GM18502 (cell line): ENCODE results near the gene PI16.

Experiments
- ATAC-seq: cut with Tn5 transposase; IDR thresholded peaks from one replicate; pipeline ENCODE4 v1.9.1; 2021; ENCODE audit warnings: mild to moderate bottlenecking; ENCODE audit not compliant: unreplicated experiment, poor library complexity

The PI16 gene

GRCh38 chr6:36954262-36954931 is at the start of gene PI16:
TSS of gene PI16 (plus strand) at chr6:36954738. CDS start at chr6:36954761, 23 bp downstream.
- no peak for ATAC-seq

- no peak for ATAC-seq
Observed at GRCh38 chr6:36904851-36905393, 49.6 kb upstream of the PI16 start.

GRCh38 chr6:36906539-36907325 is 47.8 kb upstream of the PI16 start:
- no peak for ATAC-seq

- ATAC-seq: no peak
Observed at GRCh38 chr6:36907781-36908180, 46.8 kb upstream of the PI16 start.

DNA sequence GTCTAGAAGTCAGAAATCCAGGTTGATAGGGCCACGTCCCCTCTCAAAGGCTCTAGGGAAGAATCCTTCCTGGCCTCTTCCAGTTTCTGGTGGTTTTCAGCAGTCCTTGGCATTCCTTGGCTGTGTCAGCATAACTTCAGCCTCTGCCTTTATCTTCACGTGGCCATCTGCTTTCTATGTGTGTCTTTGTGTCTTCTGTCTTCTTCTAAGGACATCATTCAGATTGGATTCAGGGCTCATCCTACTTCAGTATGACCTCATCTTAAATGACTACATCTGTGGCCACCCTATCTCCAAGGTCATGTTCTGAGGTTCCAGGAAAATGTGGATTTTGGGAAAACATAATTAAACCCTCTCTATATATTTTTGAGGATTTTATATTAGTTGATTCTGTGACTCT is 45.8 kb upstream of the PI16 start:
- ATAC-seq: no peak

- peak; percentile 21 for ATAC-seq
Observed at GRCh38 chr6:36912030-36912454, 42.5 kb upstream of the PI16 start.

DNA sequence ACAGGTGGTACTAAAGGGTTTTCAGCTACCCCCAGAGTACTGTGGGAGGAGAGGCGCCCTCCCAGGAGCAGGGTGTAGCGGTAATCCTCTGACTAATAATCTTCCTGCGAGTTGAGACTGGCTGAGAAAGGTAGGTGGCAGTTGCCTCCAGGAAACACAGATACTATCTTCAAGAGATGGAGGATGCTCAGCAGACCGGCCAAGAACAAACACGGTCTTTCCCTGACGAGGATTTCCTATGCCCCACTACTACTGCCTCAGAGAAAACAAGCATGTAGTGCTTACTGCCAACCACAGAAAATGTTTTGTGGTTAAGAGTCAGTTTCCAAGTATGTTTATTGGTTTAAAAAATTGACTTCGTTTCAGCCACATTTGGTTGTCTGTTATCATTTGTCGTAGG is 42.0 kb upstream of the PI16 start:
- peak; percentile 94 for ATAC-seq

GRCh38 chr6:36913082-36913481 is 41.5 kb upstream of the PI16 start:
- no peak for ATAC-seq

DNA sequence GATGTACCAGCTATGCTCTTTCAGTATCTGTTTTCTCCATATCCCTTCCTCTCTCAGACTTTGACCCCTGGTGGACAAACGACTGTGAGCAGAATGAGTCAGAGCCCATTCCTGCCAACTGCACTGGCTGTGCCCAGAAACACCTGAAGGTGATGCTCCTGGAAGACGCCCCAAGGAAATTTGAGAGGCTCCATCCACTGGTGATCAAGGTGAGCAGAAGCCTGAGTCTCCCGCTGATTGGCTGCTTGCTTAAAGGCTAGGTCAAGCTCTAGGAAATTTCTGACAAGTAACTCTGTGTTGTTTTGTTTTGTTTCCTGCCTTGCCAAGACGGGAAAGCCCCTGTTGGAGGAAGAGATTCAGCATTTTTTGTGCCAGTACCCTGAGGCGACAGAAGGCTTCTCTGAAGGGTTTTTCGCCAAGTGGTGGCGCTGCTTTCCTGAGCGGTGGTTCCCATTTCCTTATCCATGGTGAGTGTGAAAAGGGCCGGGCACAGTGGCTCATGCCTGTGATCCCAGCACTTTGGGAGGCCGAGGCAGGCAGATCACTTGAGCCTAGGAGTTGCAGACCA is 40.2 kb upstream of the PI16 start:
- ATAC-seq: no peak

GRCh38 chr6:36915599-36915998 is 38.9 kb upstream of the PI16 start:
- no peak for ATAC-seq

DNA sequence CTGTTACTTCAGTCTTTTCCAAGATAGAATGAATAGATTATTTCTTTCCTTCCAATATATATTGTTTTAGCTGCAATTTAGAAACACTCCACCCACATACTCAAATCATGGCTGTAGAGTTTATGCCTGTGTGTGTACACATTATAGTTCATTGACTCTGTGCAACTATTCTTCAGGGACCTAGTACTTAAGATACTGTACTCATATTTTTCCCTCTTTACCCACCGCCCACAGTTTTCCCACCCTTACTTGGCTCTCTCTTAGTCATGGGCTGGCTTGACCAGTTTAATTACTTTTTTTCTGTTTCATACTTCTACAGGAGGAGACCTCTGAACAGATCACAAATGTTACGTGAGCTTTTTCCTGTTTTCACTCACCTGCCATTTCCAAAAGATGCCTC is 38.4 kb upstream of the PI16 start:
- ATAC-seq: no peak

DNA sequence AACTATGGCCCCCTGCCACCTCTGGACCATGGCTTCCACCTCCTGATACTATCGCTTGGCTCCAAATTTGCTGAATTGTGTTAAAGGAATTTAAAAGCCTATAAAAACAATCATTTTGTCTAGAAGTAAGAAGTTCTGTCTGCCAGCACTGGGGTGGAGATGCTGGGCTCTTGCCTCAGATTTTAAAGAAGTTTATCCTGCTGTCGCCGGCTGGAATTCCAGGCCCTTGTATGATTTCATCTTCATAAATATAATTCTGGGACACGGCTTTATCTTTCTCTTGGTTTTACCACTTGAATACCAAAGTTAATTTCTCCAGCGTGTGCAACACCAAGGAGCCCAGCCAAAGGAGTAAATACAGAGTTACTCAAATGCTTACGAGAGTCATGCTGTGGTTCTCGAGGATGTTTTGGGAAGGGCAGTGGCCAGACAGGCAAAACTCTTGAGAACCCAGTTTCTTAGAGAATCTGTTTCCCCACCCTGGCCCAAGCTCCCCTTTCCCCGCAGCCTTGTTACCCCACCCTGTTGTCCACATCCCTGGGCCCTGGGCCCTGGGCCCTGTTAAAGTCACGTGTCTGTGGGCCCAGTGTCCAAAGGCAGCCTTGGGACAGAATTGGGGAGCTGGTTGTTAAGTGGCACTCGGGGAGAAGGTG is 36.9 kb upstream of the PI16 start:
- ATAC-seq: no peak

- ATAC-seq: no peak
Observed at GRCh38 chr6:36920049-36920448, 34.5 kb upstream of the PI16 start.

DNA sequence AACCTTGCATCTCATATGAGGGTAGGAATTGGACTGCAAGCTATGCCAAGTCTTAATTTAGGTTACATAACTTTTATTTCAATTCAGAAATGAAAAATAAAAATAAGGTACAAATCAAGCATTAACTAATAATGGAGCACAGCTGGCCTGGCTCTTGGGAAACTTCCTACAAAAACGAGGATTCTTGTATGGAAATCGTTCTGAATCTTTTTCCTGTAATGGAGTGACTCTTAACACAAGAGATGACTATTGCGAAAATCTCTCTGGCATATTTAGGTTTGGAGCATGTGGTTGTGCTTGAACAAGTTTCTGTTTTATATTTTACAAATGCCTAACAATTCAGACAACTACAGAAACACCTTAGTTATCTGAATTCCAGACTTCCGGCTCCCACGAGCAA is 34.0 kb upstream of the PI16 start:
- no peak for ATAC-seq

GRCh38 chr6:36924131-36924530 is 30.4 kb upstream of the PI16 start:
- ATAC-seq: no peak

GRCh38 chr6:36924778-36925374 is 29.7 kb upstream of the PI16 start:
- ATAC-seq: no peak

DNA sequence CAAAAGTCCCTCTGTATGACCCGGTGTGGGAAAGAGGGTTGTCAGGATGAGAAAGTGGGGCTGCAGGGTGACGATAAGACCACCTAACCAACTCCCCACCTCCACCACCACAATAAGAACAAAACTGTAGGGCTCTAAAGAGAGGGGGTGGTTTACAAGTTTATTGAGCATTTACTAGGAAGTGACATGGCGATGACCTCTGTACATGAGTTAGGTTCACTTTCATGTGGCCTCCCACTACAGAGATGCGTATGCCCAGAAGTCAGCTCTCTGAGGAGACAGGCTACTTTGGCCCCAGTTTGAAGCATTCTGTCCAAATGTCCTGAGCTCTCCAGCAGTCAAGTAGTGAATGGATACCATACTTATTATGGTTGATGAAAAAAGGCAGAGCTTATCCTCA is 28.7 kb upstream of the PI16 start:
- ATAC-seq: no peak

DNA sequence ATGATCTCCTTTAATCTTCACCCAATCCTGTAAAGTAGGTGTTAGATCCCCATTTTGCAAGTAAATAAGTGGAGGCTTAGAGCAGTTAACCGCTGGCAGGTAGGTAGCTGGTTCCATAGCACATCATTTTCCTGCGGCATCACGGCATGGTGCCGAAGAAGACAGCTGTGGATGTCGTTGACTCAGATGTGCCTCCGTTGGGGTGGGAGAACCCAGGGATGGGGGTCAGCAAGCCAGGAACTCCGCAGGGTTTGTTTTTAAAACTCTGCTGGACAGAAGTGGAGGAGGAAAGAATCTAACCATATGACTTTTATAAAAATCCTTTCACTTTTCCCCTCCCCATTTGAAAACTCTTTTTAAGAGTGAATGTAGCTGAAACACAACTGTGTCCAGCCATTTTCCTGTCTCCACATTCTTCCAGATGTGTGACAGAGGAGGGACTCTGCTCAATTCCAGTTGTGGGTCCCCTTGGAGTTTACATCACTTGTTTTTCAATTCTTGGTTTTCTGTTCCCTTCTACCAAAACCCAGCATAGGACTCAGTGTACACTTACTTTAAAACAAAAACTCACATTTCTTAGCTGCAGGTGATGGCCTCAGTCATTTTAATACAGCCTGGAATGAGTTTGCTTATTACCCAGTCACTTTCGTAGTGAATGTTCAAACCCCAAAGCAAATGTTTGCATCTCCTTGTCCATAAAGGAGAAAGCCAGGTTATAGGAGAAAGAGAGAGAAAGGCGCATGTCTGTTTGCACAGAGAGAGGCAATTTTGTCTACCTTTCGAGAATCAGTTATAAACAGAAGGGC is 27.6 kb upstream of the PI16 start:
- ATAC-seq: no peak

GRCh38 chr6:36927691-36928546 is 26.6 kb upstream of the PI16 start:
- ATAC-seq: no peak
